ENCODE results near the gene ATMIN. TPM values are rescaled to one million over a fixed set of nuclear protein-coding genes. Genes with fewer than 3 reads are reported as not detected.

Gene ATMIN
- total and polyA plus RNA-seq, 2 of the 13 experiments (the other 11 are each of a cell fraction or from before 2014, with no cell fraction given), result 34.6 to 60.4 TPM

- Histone ChIP-seq H2AFZ (ENCODE audit: low read length) (no peak overlapping the region), H3K4me1 (ENCODE audit: insufficient read depth, low read length) (peaks cover 61% of the 10 kb centered on the region), H3K27me3 (ENCODE audit: control insufficient read depth in 1 of 2, insufficient read depth in 2 of 2, low read length in 2 of 2) (no peaks in the 10 kb centered on the region), H3K9me3 (ENCODE audit: low read length) (no peaks in the 10 kb centered on the region), H3K9ac (ENCODE audit: insufficient read depth, low read depth, low read length) (no peak overlapping the region), H3K4me3 (replicated peaks in 1 of 3; ENCODE audit: insufficient read depth in 1 of 3, low read depth in 2 of 3, low read length in 3 of 3) (no peak overlapping the region), H4K20me1 (ENCODE audit: insufficient read depth, low read length) (no peaks in the 10 kb centered on the region), H3K36me3 (replicated peaks in 1 of 2; ENCODE audit: control insufficient read depth in 1 of 2, insufficient read depth in 2 of 2, low read length in 2 of 2) (no peaks in the 10 kb centered on the region; a peak in 2 of 5 replicates), H3K4me2 (ENCODE audit: low read depth, low read length) (no peak overlapping the region), H3K79me2 (ENCODE audit: insufficient read depth, low read length) (peaks cover 71% of the 10 kb centered on the region), H3K27ac (ENCODE audit: extremely low read length, insufficient read depth, low read length) (no peak overlapping the region)
- ChIA-PET POLR2A (no interaction called here), CTCF (ENCODE audit: low intra/inter-chr PET ratio, low total read pairs) (no interaction called here)
- intact Hi-C loops (cut with micrococcal nuclease; ENCODE audit: unreplicated experiment) (no loop called here), in situ Hi-C loops (cut with HindIII; ENCODE audit: extremely low pct_ligation_motif_present, low pct_unique_long_range_greater_than_20kb) (no loop called here)
- no TSS peak for BruUV-seq (replicated peaks)
- FAIRE-seq, result no peak
- ATAC-seq, result no peak
- TF ChIP-seq ZBTB25 (CRISPR knock-in tag; IDR thresholded peaks at IDR 0.05), result no peak
- no peak for TF ChIP-seq SP2 (CRISPR knock-in tag; IDR thresholded peaks at IDR 0.05)
- TF ChIP-seq STAG1 (CRISPR knock-in tag; IDR thresholded peaks at IDR 0.05), result no peak
- no peak for TF ChIP-seq BCL3 (CRISPR knock-in tag; IDR thresholded peaks at IDR 0.05)
- TF ChIP-seq MBD4 (IDR thresholded peaks at IDR 0.05; ENCODE audit: borderline replicate concordance, low read length), result no peak
- TF ChIP-seq TFDP1 (CRISPR knock-in tag; IDR thresholded peaks at IDR 0.05; ENCODE audit: borderline replicate concordance), result no peak
- TF ChIP-seq FOXP1 (IDR thresholded peaks at IDR 0.05), result no peak
- TF ChIP-seq FOXP1 (CRISPR knock-in tag; IDR thresholded peaks at IDR 0.05), result no peak
- TF ChIP-seq KLF11 (CRISPR knock-in tag; IDR thresholded peaks at IDR 0.05), result no peak
- TF ChIP-seq NFIB (CRISPR knock-in tag; IDR thresholded peaks at IDR 0.05; ENCODE audit: borderline replicate concordance), result no peak
- TF ChIP-seq ZMYM2 (CRISPR knock-in tag; IDR thresholded peaks at IDR 0.05), result no peak
- no peak for TF ChIP-seq EHMT2 (IDR thresholded peaks at IDR 0.05; ENCODE audit: borderline replicate concordance, low read depth, low read length)
- TF ChIP-seq ISX (CRISPR knock-in tag; conservative IDR thresholded peaks at IDR 0.05), result no peak
- TF ChIP-seq ZNF558 (CRISPR knock-in tag; IDR thresholded peaks at IDR 0.05; ENCODE audit: borderline replicate concordance), result no peak
- TF ChIP-seq NCOR1 (IDR thresholded peaks at IDR 0.05; ENCODE audit: borderline replicate concordance, low read length), result no peak
- TF ChIP-seq ZSCAN29 (CRISPR knock-in tag; conservative IDR thresholded peaks at IDR 0.05), result no peak
- TF ChIP-seq ZMYM3 (CRISPR knock-in tag; IDR thresholded peaks at IDR 0.05), result no peak
- TF ChIP-seq MAFK (conservative IDR thresholded peaks at IDR 0.05 in 1 of 2, IDR thresholded peaks at IDR 0.05 in 1 of 2; ENCODE audit: low read length in 2 of 2), result no peak
- TF ChIP-seq ZNF704 (CRISPR knock-in tag; IDR thresholded peaks at IDR 0.05; ENCODE audit: borderline replicate concordance), result no peak
- WGBS (ENCODE audit: low lambda C conversion rate), result 92% methylated on average over 2 of the region's 2 CpGs
- no peak for DNase-seq (ENCODE audit: low spot score)
These were observed 49.1 kb upstream of the ATMIN start for GRCh38 chr16:80986557-80986956.
